Keratinocyte (primary cell): ENCODE measurements around the gene WFDC1.

Experiments
- EZH2 ChIP-seq: IDR thresholded peaks from one replicate; pipeline ENCODE4 v1.6.1; 2012; ENCODE audit warnings: inconsistent platforms, mild to moderate bottlenecking, low read length, moderate library complexity
- TF ChIP-seq, protein P1 (sequence below), 3 experiments: IDR thresholded peaks in 1 of 3; conservative IDR thresholded peaks in 1 of 3; optimal IDR thresholded peaks in 1 of 3; 2 replicates in 2 of 3; 3 replicates in 1 of 3; pipeline versions ENCODE3 to v1.5.1; 2011; ENCODE audit warnings: low read length in 3 of 3, mild to moderate bottlenecking in 3 of 3, moderate library complexity in 2 of 3, control low read depth in 1 of 3, inconsistent platforms in 1 of 3; ENCODE audit not compliant: insufficient read depth in 2 of 3; ENCODE audit errors: extremely low read depth in 1 of 3

GRCh38 chr16:84349862-84350684 is 55.4 kb downstream of the WFDC1 start:
- TF ChIP-seq, protein P1, sequence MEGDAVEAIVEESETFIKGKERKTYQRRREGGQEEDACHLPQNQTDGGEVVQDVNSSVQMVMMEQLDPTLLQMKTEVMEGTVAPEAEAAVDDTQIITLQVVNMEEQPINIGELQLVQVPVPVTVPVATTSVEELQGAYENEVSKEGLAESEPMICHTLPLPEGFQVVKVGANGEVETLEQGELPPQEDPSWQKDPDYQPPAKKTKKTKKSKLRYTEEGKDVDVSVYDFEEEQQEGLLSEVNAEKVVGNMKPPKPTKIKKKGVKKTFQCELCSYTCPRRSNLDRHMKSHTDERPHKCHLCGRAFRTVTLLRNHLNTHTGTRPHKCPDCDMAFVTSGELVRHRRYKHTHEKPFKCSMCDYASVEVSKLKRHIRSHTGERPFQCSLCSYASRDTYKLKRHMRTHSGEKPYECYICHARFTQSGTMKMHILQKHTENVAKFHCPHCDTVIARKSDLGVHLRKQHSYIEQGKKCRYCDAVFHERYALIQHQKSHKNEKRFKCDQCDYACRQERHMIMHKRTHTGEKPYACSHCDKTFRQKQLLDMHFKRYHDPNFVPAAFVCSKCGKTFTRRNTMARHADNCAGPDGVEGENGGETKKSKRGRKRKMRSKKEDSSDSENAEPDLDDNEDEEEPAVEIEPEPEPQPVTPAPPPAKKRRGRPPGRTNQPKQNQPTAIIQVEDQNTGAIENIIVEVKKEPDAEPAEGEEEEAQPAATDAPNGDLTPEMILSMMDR (optimal IDR thresholded peaks at IDR 0.05 in 1 of 3, IDR thresholded peaks at IDR 0.05 in 1 of 3, conservative IDR thresholded peaks at IDR 0.05 in 1 of 3; ENCODE audit: extremely low read depth in 1 of 3, insufficient read depth in 2 of 3, low read length in 3 of 3), result no peak
- TF ChIP-seq EZH2, result no peak
